Measurements from ENCODE around the gene TMEM220. TPM values are rescaled to one million over a fixed set of nuclear protein-coding genes. Genes with fewer than 3 reads are reported as not detected.
A peak's percentile ranks its signal among the peaks of the same experiment; 100 is the strongest.

TMEM220 gene
- total RNA-seq, 3 donors from 2014 or later (not counting 1 experiment from before 2014, with no cell fraction given): 0.97 to 2.2 (median 1.4) TPM

- no peak overlapping the region for H3K27ac ChIP-seq (ENCODE audit: low read length)
- 95% methylated on average over 10 of the region's 10 CpGs for WGBS (ENCODE audit: insufficient coverage)
- Mint-ChIP-seq H3K27me3 (ENCODE audit: low read depth in 2 of 2) (no peaks in the 10 kb centered on the region), H3K27ac (peak overlapping the region in 1 of 2 donors; percentile 84), H3K9me3 (no peaks in the 10 kb centered on the region), H3K4me3 (peak overlapping the region; percentile 96), H3K4me1 (peaks cover 14 to 19% of the 10 kb centered on the region in 2 donors), H3K36me3 (no peaks in the 10 kb centered on the region)
- intact Hi-C loops (cut with micrococcal nuclease): no loop called here
- TF ChIP-seq CTCF (IDR thresholded peaks at IDR 0.05): no peak
- no peaks in the 10 kb centered on the region for H3K36me3 ChIP-seq (ENCODE audit: control insufficient read depth, insufficient read depth, low read length)
- ATAC-seq: no peak
- DNase-seq: no peak
- no peaks in the 10 kb centered on the region for H3K9me3 ChIP-seq (ENCODE audit: control insufficient read depth, insufficient read depth, low read length)
- peaks cover 9% of the 10 kb centered on the region for H3K4me1 ChIP-seq (ENCODE audit: control insufficient read depth, insufficient read depth, low read length)
- no peak overlapping the region for H3K4me3 ChIP-seq (ENCODE audit: low read length)
- no peaks in the 10 kb centered on the region for H3K27me3 ChIP-seq (ENCODE audit: control insufficient read depth, insufficient read depth, low read length)
Observed at GRCh38 chr17:10728331-10728892, 1.4 kb downstream of the TMEM220 start.

DNA sequence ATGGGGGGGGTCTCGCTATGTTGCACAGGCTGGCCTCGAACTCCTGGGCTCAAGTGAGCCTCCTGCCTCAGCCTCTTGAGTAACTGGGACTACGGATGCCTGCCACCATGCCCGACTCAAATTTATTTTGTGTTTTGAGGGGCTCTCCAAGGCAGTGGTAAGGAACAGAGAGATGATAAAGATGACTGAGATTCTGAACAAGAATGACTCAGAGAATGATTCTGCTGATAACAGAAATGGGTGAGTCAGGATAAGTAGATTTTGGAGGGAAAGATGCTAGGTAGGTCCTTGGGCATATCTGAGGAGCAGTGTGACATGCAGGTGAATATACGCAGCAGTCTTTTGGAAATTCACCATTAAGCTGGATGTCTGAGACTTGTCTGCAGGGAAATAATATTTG is 2.6 kb downstream of the TMEM220 start:
- Mint-ChIP-seq H3K36me3 (no peaks in the 10 kb centered on the region), H3K27ac (no peak overlapping the region)
- 76% methylated on average over 5 of the region's 5 CpGs for WGBS (ENCODE audit: insufficient coverage)

DNA sequence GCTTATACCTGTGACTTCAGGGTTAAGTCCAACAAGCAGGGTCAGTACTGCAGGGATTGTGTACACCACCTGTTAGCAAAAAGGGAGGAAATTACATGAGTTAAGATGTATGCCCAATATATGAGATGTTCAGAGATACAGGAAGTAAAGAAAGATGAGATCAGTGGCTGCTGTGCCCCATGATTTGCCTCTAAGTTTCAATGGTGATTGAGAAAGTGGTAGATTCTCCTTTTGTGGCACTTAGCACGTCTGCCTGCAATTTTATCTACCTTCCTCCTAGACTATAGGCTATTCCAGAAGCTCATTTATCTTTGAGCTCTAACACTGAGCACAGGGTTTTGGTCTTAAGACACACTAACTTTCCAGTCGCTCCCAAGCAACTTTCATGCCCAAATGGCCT is 3.6 kb downstream of the TMEM220 start:
- no peak overlapping the region for H3K27ac Mint-ChIP-seq
- Histone ChIP-seq H3K27me3 (ENCODE audit: control insufficient read depth, insufficient read depth, low read length) (no peaks in the 10 kb centered on the region), H3K4me1 (ENCODE audit: control insufficient read depth, insufficient read depth, low read length) (peaks cover 9% of the 10 kb centered on the region), H3K9me3 (ENCODE audit: control insufficient read depth, insufficient read depth, low read length) (no peaks in the 10 kb centered on the region), H3K4me3 (ENCODE audit: low read length) (no peak overlapping the region), H3K36me3 (ENCODE audit: control insufficient read depth, insufficient read depth, low read length) (no peaks in the 10 kb centered on the region), H3K27ac (ENCODE audit: low read length) (no peak overlapping the region)
- ATAC-seq: no peak
- peaks cover 14 to 19% of the 10 kb centered on the region in 2 donors for H3K4me1 Mint-ChIP-seq
- no peak overlapping the region for H3K4me3 Mint-ChIP-seq
- intact Hi-C loops (cut with micrococcal nuclease): no loop called here
- no peak for TF ChIP-seq CTCF (IDR thresholded peaks at IDR 0.05)
- no peaks in the 10 kb centered on the region for H3K27me3 Mint-ChIP-seq (ENCODE audit: low read depth in 2 of 2)
- WGBS (ENCODE audit: insufficient coverage): 50% methylated on average over 2 of the region's 2 CpGs
- DNase-seq: no peak
- no peaks in the 10 kb centered on the region for H3K36me3 Mint-ChIP-seq
- no peaks in the 10 kb centered on the region for H3K9me3 Mint-ChIP-seq

More for the DNA sequence above, 2.6 kb downstream of the TMEM220 start:
- DNase-seq: no peak
- Mint-ChIP-seq H3K4me1 (peaks cover 14 to 19% of the 10 kb centered on the region in 2 donors), H3K4me3 (peak overlapping the region; percentile 0), H3K9me3 (no peaks in the 10 kb centered on the region), H3K27me3 (ENCODE audit: low read depth in 2 of 2) (no peaks in the 10 kb centered on the region)
- Histone ChIP-seq H3K9me3 (ENCODE audit: control insufficient read depth, insufficient read depth, low read length) (no peaks in the 10 kb centered on the region), H3K36me3 (ENCODE audit: control insufficient read depth, insufficient read depth, low read length) (no peaks in the 10 kb centered on the region), H3K4me3 (ENCODE audit: low read length) (no peak overlapping the region), H3K4me1 (ENCODE audit: control insufficient read depth, insufficient read depth, low read length) (peaks cover 9% of the 10 kb centered on the region), H3K27me3 (ENCODE audit: control insufficient read depth, insufficient read depth, low read length) (no peaks in the 10 kb centered on the region), H3K27ac (ENCODE audit: low read length) (no peak overlapping the region)
- TF ChIP-seq CTCF (IDR thresholded peaks at IDR 0.05): no peak
- no peak for ATAC-seq
- intact Hi-C loops (cut with micrococcal nuclease): no loop called here

DNA sequence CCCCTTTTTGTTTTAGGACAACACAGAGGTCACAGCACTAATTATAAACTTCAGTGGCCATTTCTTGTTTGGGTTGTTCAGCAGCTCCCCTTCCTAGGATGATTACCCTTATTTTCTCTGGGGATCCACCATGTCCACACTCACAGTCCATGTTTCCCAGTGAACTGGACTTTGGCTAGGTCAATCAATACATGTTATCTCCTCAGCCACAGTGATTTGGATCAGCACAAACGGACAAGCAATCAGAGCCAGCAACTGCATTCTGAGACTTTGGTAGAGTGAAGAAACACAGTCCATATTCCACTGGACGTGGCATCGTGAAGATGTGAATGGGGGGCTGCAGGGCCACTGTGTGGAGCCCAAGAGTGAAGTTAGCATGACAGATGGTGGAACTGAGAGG is 4.6 kb downstream of the TMEM220 start:
- no peaks in the 10 kb centered on the region for H3K9me3 Mint-ChIP-seq
- H3K4me3 Mint-ChIP-seq: no peak overlapping the region
- ATAC-seq (no peak), DNase-seq (no peak)
- 93% methylated on average over 3 of the region's 3 CpGs for WGBS (ENCODE audit: insufficient coverage)
- H3K4me1 Mint-ChIP-seq: peaks cover 5 to 10% of the 10 kb centered on the region in 2 donors
- no peaks in the 10 kb centered on the region for H3K27me3 Mint-ChIP-seq (ENCODE audit: low read depth in 2 of 2)
- Histone ChIP-seq H3K27me3 (ENCODE audit: control insufficient read depth, insufficient read depth, low read length) (no peaks in the 10 kb centered on the region), H3K27ac (ENCODE audit: low read length) (no peak overlapping the region), H3K9me3 (ENCODE audit: control insufficient read depth, insufficient read depth, low read length) (no peaks in the 10 kb centered on the region), H3K4me1 (ENCODE audit: control insufficient read depth, insufficient read depth, low read length) (peaks cover 8% of the 10 kb centered on the region), H3K4me3 (ENCODE audit: low read length) (no peak overlapping the region), H3K36me3 (ENCODE audit: control insufficient read depth, insufficient read depth, low read length) (no peaks in the 10 kb centered on the region)
- intact Hi-C loops (cut with micrococcal nuclease): no loop called here
- no peak overlapping the region for H3K27ac Mint-ChIP-seq
- TF ChIP-seq CTCF (IDR thresholded peaks at IDR 0.05): no peak
- H3K36me3 Mint-ChIP-seq: no peaks in the 10 kb centered on the region

All from natural killer cell (primary cell).